ENCODE results near the gene DAGLA.

The DAGLA gene

GRCh38 chr11:61709110-61709509, 28.9 kb downstream of the DAGLA start:
- no peaks in the 10 kb centered on the region for H3K36me3 ChIP-seq
- no peaks in the 10 kb centered on the region for H3K9me3 ChIP-seq
- no peak overlapping the region for H3K4me3 ChIP-seq (ENCODE audit: low read depth in 1 of 2, low read length in 1 of 2)
- no peak overlapping the region for H3K27ac ChIP-seq
- TF ChIP-seq CTCF (IDR thresholded peaks at IDR 0.05), result no peak
- no peaks in the 10 kb centered on the region for H3K27me3 ChIP-seq
- H3K4me1 ChIP-seq (ENCODE audit: control insufficient read depth in 1 of 2, insufficient read depth in 1 of 2, low read depth in 1 of 2, low read length in 1 of 2), result peaks cover 4 to 7% of the 10 kb centered on the region in 2 experiments

- H3K27me3 ChIP-seq, result no peaks in the 10 kb centered on the region
Observed at GRCh38 chr11:61709572-61709971, 29.4 kb downstream of the DAGLA start.

GRCh38 chr11:61710019-61710418, 29.8 kb downstream of the DAGLA start:
- H3K27ac ChIP-seq, result no peak overlapping the region
- H3K4me1 ChIP-seq (ENCODE audit: control insufficient read depth in 1 of 2, insufficient read depth in 1 of 2, low read depth in 1 of 2, low read length in 1 of 2), result peaks cover 4 to 8% of the 10 kb centered on the region in 2 experiments
- H3K36me3 ChIP-seq, result no peaks in the 10 kb centered on the region
- no peaks in the 10 kb centered on the region for H3K9me3 ChIP-seq
- H3K27me3 ChIP-seq, result no peaks in the 10 kb centered on the region
- no peak for TF ChIP-seq CTCF (IDR thresholded peaks at IDR 0.05)
- H3K4me3 ChIP-seq (ENCODE audit: low read depth in 1 of 2, low read length in 1 of 2), result no peak overlapping the region

More at GRCh38 chr11:61709572-61709971, 29.4 kb downstream of the DAGLA start:
- no peaks in the 10 kb centered on the region for H3K36me3 ChIP-seq
- no peaks in the 10 kb centered on the region for H3K9me3 ChIP-seq
- H3K4me1 ChIP-seq (ENCODE audit: control insufficient read depth in 1 of 2, insufficient read depth in 1 of 2, low read depth in 1 of 2, low read length in 1 of 2), result peaks cover 4 to 8% of the 10 kb centered on the region in 2 experiments
- H3K27ac ChIP-seq, result no peak overlapping the region
- H3K4me3 ChIP-seq (ENCODE audit: low read depth in 1 of 2, low read length in 1 of 2), result no peak overlapping the region
- TF ChIP-seq CTCF (IDR thresholded peaks at IDR 0.05), result no peak

GRCh38 chr11:61711037-61711436, 30.8 kb downstream of the DAGLA start:
- H3K27me3 ChIP-seq, result no peaks in the 10 kb centered on the region
- no peak overlapping the region for H3K4me3 ChIP-seq (ENCODE audit: low read depth in 1 of 2, low read length in 1 of 2)
- no peak for TF ChIP-seq CTCF (IDR thresholded peaks at IDR 0.05)
- H3K27ac ChIP-seq, result no peak overlapping the region
- H3K9me3 ChIP-seq, result no peaks in the 10 kb centered on the region
- H3K4me1 ChIP-seq (ENCODE audit: control insufficient read depth in 1 of 2, insufficient read depth in 1 of 2, low read depth in 1 of 2, low read length in 1 of 2), result peaks cover 4 to 8% of the 10 kb centered on the region in 2 experiments
- no peaks in the 10 kb centered on the region for H3K36me3 ChIP-seq

GRCh38 chr11:61711498-61711897, 31.3 kb downstream of the DAGLA start:
- Histone ChIP-seq H3K36me3 (no peaks in the 10 kb centered on the region), H3K27ac (no peak overlapping the region), H3K27me3 (no peaks in the 10 kb centered on the region), H3K4me1 (ENCODE audit: control insufficient read depth in 1 of 2, insufficient read depth in 1 of 2, low read depth in 1 of 2, low read length in 1 of 2) (peaks cover 4 to 8% of the 10 kb centered on the region in 2 experiments), H3K4me3 (ENCODE audit: low read depth in 1 of 2, low read length in 1 of 2) (no peak overlapping the region), H3K9me3 (no peaks in the 10 kb centered on the region)
- no peak for TF ChIP-seq CTCF (IDR thresholded peaks at IDR 0.05)

- H3K27ac ChIP-seq, result no peak overlapping the region
- H3K27me3 ChIP-seq, result no peaks in the 10 kb centered on the region
- TF ChIP-seq CTCF (IDR thresholded peaks at IDR 0.05), result no peak
- no peaks in the 10 kb centered on the region for H3K36me3 ChIP-seq
- H3K4me3 ChIP-seq (ENCODE audit: low read depth in 1 of 2, low read length in 1 of 2), result no peak overlapping the region
- H3K4me1 ChIP-seq (ENCODE audit: control insufficient read depth in 1 of 2, insufficient read depth in 1 of 2, low read depth in 1 of 2, low read length in 1 of 2), result peaks cover 4 to 8% of the 10 kb centered on the region in 2 experiments
- H3K9me3 ChIP-seq, result no peaks in the 10 kb centered on the region
Observed at GRCh38 chr11:61712314-61712713, 32.1 kb downstream of the DAGLA start.

Data from neutrophil (primary cell).